ENCODE data around the gene URB2.

URB2 gene

DNA sequence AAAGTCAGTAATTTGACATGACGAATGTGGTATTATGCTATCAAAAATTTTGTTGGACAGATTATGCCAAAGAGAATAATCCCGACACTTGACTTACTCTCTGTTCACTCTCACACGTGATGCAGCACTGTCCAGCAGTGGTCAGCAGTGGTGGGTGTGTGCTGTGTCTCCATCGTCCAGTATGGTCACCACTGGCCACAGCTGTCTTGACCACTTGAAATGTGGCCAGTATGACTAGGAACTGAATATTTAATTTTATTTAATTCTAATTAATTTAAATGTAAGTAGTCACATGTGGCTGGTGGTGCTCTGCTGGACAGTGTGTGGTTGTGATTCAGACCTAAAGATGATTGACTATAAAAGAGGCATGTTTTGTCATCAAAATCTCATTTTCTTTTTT is 24.0 kb downstream of the URB2 start:
- DNase-seq, result no peak

GRCh38 chr1:229651546-229651945 is 25.5 kb downstream of the URB2 start:
- DNase-seq, result peak; percentile 6

DNA sequence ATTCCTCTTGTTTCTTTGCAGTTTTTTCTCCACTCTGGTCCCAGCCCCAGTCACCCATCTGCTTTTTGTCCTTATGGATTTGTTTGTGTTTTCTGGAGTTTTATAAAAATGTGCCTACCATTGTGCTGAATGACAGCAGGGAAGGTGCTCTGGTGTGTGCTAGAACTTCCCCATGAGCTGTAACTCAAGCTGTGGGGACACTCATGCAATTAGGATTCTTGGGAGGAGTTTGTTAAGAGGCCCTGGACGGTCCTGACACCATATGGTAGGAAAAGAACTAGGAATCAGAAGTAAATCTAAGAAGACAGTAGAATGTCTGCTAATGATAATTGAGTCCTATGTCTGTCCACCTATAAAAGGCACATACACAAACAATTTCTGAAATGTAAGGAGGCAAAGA is 27.4 kb downstream of the URB2 start:
- DNase-seq, result no peak

GRCh38 chr1:229655781-229656180 is 29.7 kb downstream of the URB2 start:
- no peak for DNase-seq

DNA sequence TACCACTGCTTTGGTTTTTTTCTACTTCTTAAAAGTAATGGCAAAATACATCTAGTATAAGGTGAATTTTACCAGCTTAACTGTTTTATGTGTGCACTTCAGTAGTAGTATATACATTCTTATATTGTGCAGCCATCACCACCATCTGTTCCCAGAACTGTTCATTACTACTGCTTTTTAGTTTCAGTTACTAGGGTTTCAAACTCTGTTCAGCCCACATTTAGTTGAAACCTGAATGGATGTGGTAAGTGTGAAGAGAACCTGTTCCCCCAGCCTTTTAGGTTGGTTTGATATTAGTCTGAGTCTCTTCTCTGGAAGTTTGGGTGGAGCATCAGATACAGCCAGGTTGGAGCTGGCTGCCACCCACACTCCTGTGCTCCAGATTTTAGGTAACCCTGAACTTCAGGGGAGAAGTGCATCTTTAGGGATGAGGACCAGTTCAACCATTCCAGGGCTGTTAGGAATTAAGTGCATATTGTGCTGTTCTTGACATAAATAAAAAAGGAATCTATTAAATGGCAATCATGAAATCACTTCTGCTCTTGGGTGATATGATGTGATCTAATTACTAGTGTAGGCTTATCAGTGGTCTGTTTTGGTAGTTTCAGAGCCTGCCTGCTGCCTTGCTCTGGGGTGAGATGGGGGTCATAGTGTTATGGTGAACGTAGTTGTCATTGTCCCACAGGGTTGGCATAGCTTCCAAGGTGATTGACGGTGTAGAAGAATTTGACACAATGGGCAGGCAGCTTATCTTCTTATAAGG is 32.1 kb downstream of the URB2 start:
- DNase-seq, result no peak

DNA sequence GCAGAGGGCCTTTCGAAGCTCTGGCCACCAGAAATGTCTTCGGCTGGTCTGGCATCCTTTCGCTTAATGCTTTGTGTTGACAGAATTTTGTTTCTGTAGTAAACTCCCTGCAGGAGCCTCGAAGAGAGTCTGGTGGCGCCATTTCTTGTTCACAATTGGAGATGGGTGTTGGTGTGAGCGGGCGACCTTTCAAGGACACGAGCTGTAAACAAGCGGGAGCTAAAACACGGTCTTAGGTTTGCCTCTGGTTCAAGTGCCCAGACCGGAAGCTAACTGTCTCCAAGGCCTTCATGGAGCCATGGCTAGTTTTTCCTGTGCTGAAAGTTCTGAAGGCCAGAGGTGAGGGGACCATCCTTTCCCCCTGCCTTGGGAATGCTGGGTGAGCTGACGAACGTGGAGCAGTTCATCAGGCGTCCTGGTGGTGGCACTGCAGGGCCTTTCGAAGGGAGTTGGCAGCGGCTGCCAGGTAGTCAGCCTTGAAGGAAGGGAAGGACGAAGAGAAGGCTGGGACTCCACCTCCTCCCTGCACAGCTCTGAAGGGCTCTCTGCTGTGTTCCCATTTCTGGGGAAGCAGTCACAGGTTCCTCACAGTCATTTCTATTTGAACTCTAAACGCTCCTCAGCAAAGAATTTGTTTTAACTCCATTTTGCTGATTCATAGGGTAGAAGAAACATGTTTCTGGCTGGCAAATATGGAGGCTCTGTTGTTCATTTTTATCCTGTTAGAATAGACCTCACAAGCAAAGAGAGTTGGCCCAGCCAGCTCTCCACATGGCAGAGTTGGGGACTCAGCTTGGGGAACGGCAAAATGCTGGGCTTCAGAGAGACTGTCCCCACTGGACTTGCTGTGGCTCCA is 35.2 kb downstream of the URB2 start:
- DNase-seq, result peak; percentile 69

DNA sequence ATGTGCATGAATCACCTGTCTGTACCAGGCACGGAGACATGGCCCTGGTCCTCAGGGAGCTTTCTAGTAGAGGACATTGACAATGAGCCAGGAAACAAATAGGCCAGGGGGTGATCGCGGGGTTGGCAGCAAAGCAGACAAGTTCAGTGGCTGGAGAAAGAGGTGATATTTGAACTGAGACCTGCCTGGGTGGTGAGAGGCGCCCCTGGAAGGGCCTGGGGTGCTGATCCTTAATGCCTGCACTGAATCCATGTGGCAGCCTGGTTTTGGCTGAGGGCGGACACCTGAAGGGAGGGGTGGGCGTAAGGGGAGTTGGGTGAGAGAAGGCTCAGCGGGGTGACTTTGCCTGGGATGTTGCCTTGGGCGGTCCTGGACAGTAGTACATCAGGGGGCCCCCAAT is 35.9 kb downstream of the URB2 start:
- no peak for DNase-seq

GRCh38 chr1:229664133-229664689 is 38.2 kb downstream of the URB2 start:
- peak; percentile 6 for DNase-seq

- DNase-seq, result no peak
Observed at GRCh38 chr1:229665912-229666558, 40.0 kb downstream of the URB2 start.

DNA sequence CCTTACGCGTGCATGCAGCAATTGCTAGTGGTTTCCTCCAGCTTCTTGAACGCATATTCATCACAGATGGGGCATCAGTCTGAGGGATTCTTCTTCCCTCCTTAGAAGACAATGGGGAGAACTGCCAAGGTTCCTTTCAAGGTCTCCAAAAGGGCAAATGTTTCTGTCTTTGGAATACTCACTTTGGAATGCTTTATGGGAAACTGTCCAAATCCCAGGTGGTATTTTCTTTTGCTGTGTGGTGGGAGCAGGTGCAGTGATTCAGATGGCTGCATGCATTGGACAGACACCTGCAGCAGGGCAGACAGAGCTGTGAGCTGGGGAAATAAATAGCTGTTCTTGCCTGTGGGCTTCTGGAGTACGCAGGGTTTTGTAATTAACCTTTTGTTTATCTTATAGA is 40.5 kb downstream of the URB2 start:
- no peak for DNase-seq

DNA sequence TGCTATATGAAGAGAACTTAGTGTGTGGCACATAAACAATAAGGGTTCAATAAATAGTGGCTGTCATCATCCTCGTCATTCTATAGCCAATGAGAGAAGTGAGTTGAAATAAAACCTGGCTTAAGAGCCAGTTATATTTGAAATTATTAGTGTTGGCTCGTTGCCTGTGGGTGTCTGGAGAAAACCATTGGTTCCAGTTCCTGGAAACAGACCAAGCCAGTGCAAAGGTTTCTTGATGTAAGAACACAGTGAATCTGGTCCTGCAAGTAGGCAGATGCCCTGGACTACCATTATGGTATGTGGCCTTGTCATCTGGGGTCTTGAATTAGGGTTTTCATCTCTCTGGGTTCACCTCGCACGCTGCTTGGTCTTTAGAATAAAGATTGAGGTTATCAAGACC is 43.3 kb downstream of the URB2 start:
- no peak for DNase-seq

DNA sequence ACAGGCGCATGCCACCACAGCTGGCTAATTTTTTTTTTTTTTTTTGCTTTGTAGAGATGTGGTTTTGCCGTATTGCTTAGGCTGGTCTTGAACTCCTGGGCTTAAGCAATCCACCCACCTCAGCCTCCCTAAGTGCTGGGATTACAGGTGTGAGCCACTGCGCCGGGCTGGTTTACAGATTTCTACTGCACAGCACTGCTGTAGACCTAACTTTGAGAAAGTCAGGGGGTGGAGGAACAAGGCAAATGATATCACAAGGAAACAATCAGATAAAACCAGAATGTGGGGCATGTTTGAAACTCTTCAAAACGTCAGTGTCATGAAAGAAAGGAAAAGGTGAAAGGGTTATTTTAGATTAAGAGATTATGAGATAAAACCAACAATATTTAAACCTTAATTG is 45.3 kb downstream of the URB2 start:
- DNase-seq, result no peak

DNA sequence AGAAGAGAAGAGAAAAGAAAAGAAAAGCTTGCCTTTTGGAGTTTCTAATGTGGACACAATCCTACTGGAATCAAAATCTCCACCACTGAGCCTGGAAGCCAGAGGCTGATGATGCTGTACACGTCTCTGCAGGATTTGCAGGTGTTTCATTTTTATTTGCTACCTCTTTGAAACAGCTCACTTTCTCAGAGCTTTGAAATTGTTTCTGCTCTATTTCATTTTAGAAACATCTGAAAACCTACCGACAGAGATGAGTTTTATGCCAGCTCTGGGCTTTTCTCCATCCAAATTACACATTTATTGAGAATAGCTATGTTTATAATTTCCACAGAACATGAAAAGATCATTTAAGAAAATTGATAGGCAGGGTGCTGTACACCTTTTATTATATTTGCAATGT is 46.2 kb downstream of the URB2 start:
- no peak for DNase-seq

DNA sequence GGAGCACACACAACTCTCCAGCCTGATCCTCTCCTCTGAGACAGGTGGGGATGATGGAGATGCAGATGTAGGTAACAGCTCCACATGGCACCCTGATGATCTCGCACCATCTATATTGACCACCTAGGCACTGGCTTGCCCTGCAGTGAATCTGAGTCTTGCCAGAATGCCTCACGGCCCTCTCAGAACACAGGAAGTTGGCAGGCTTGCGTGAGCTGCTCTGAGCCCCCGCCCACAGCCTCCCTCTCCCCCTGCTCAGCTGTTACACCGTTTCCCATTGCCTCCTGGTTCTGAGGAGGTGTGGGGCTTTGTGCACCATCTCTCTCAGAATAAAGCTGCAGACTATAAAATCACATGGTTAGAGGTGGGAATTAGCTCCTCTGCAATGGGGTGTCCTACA is 48.0 kb downstream of the URB2 start:
- no peak for DNase-seq

DNA sequence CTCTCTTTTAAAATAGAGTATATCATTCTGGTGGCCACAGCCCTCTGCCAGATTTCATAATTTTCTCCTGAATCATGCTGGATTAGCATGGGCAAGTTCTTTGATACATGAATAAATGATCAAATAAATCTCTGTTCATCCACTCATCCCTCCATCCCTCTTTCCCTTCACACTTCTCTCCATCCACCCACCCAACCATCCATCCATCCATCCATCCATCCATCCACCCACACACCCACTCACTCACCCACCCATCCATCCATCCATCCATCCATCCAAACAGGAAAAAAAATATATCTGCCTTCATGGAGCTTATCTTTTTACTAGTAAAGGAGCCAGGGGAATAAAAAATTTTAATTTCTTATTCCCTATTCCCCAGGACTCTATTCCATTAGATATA is 49.3 kb downstream of the URB2 start:
- no peak for DNase-seq

GRCh38 chr1:229685149-229685548 is 59.1 kb downstream of the URB2 start:
- no peak for DNase-seq

DNA sequence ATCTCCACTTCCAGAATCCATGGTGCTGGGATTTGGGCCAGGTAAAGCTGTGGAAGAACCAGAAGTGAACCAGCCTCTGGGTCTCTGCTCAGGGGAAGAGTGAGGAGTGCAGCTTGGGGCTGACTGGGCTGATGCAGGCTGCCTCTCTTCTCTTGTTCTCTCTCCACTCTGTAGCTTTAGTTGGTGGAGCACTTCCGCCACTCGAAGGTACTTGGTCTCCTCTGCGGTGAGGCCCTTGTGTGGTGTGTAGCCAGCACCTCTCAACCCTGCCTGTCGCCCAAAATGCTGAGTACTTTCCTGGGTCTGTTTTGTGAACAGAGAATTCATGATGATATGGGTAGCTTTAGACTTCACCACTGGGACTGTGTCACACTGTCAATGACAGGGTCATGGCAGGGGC is 63.2 kb downstream of the URB2 start:
- DNase-seq, result no peak

DNA sequence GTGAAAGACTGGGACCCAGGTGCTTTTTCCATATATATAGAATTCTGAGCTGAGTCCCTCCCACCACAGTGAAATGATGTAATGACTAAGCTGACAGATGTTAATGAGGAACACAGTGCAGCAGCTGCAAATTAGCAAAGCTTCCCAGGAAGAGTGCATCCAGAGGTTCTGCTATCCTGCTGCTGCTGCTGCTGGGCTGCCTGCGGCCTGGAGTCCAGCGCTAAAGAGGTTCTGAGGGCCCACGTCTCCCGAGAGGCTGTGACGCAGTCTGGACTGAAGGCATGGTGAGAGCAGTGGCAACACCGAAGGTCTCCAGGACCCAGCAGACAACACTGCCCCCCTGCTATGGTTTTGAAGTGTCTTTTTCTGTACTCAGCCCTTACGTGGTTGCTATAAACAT is 63.9 kb downstream of the URB2 start:
- no peak for DNase-seq

- DNase-seq, result no peak
Observed at GRCh38 chr1:229690662-229691061, 64.6 kb downstream of the URB2 start.

GRCh38 chr1:229691362-229691761 is 65.3 kb downstream of the URB2 start:
- DNase-seq, result no peak

DNA sequence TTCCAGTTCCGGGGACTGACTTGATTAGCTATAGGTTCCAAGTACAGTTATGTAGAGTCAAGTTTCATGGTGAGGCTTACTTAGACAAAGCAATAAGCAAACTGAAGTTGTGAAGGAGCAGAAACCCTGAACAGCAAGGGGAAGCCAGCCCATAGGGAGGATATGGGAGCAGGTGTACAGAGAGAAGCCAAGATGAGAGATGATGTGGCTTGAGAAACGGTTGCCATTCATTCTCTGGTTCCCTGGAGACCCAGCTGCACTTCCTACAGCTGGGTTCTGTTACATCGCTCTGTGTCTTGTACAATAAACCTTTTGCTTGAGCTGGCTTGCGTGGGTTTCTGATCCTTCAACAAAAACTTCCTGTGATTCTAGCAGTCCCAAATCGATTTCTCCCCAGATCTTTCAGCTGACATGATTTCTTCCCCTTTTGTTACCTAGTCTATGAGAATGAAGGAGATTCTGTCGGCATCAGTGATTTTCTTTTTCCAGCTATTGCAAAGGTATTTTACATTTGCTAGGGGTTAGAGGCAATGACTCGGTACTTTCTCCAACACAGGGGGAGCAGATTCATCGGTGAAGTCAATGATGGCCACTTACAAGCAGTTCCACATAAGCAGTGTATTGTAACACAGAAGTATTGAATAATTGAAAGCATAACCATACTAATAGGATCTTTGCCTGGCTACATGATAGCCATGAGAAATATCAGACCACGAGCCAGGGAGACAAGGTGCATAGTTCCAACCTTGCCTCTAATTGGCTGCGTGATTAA is 67.3 kb downstream of the URB2 start:
- DNase-seq, result no peak

DNA sequence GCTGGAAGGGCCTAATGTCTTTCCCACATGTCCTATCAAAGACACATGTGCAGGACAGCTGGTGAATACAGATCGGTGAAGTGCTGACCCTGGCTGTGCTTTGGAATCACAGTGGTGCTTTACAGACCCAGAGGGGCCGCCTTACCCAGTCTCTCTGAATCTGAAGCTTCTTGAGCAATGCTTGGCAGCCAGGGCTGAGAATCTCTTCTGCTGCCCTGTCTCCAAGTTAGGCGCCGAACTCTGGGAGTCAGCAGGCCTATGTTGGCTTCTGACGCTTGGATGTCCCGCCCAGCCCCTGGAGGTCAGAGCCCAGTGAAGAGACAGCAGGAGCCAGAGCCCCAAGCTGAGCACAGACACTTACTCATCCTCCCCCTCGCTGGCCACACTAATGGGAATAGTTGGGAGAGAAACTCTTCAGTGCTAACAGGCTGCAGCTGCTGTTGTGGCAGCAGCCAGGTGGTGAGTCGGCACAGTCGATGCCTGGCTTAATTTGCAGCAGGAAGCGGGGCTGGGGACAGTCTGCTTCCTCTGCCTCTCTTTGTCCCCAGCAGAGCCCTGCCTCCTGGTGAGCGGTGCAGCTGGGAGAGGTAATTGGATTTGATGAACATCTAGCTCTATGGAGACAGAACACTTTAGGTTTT is 68.1 kb downstream of the URB2 start:
- peak; percentile 93 for DNase-seq
